Astrocyte (in vitro differentiated cells and primary cell): Measurements from ENCODE around the gene COLEC11. TPM values are rescaled to one million over a fixed set of nuclear protein-coding genes. Genes with fewer than 3 reads are reported as not detected.
A peak's percentile ranks its signal among the peaks of the same experiment; 100 is the strongest.

Experiments
- DNase-seq: peaks from one replicate; pipeline ENCODE4 v3.0.0-alpha.2; 2010; ENCODE audit warnings: low read depth
- FAIRE-seq: peaks from 2 replicates; lab custom pipeline; 2011; peaks lifted over from hg19 to GRCh38; lab: Jason Lieb, UNC
- H2AFZ ChIP-seq: 2 replicates; pipeline ENCODE4 v1.6.0; 2012; ENCODE audit warnings: low read depth, low read length, inconsistent platforms
- H3K27ac ChIP-seq: 2 replicates; pipeline ENCODE4 v1.5.1; 2011; ENCODE audit warnings: low read depth, low read length, inconsistent platforms
- H3K27me3 ChIP-seq: 2 replicates; pipeline ENCODE4 v1.6.0; 2011; ENCODE audit warnings: low read length, inconsistent platforms; ENCODE audit not compliant: insufficient read depth
- H3K36me3 ChIP-seq: 2 replicates; pipeline ENCODE4 v1.5.1; 2011; ENCODE audit warnings: low read length, inconsistent platforms; ENCODE audit not compliant: insufficient read depth
- H3K4me1 ChIP-seq: 2 replicates; pipeline ENCODE4 v1.5.1; 2011; ENCODE audit warnings: low read length, inconsistent platforms; ENCODE audit not compliant: insufficient read depth
- H3K4me2 ChIP-seq: 2 replicates; pipeline ENCODE4 v1.6.0; 2012; ENCODE audit warnings: low read length, inconsistent platforms
- H3K4me3 ChIP-seq: 2 replicates; pipeline ENCODE4 v1.5.1; 2011; ENCODE audit warnings: low read depth, mild to moderate bottlenecking, low read length, inconsistent platforms; ENCODE audit not compliant: insufficient read depth
- H3K79me2 ChIP-seq: 2 replicates; pipeline ENCODE4 v1.6.0; 2012; ENCODE audit warnings: mild to moderate bottlenecking, low read length, inconsistent platforms; ENCODE audit not compliant: insufficient read depth
- H3K9ac ChIP-seq: 2 replicates; pipeline ENCODE4 v1.6.0; 2012; ENCODE audit warnings: mild to moderate bottlenecking, low read length, inconsistent platforms
- H3K9me3 ChIP-seq: 2 replicates; pipeline ENCODE4 v1.5.1; 2012; ENCODE audit warnings: low read depth, mild to moderate bottlenecking, low read length, inconsistent platforms; ENCODE audit not compliant: insufficient read depth
- H4K20me1 ChIP-seq: 2 replicates; pipeline ENCODE4 v1.6.0; 2012; ENCODE audit warnings: low read length, inconsistent platforms; ENCODE audit not compliant: insufficient read depth
- H3K27ac Mint-ChIP-seq: one replicate; pipeline ENCODE4 v1.8.0; 2021; ENCODE audit warnings: mild to moderate bottlenecking, mixed read lengths; ENCODE audit not compliant: unreplicated experiment
- H3K27me3 Mint-ChIP-seq: one replicate; pipeline ENCODE4 v1.8.0; 2021; ENCODE audit warnings: low read depth, mixed read lengths; ENCODE audit not compliant: unreplicated experiment
- H3K36me3 Mint-ChIP-seq: one replicate; pipeline ENCODE4 v1.8.0; 2021; ENCODE audit warnings: low read depth, mixed read lengths; ENCODE audit not compliant: unreplicated experiment
- H3K4me1 Mint-ChIP-seq: one replicate; pipeline ENCODE4 v1.8.0; 2021; ENCODE audit warnings: low read depth, mixed read lengths; ENCODE audit not compliant: unreplicated experiment
- H3K4me3 Mint-ChIP-seq: one replicate; pipeline ENCODE4 v1.8.0; 2021; ENCODE audit warnings: mild to moderate bottlenecking, moderate library complexity, mixed read lengths; ENCODE audit not compliant: unreplicated experiment
- H3K9me3 Mint-ChIP-seq: one replicate; pipeline ENCODE4 v1.8.0; 2021; ENCODE audit warnings: mild to moderate bottlenecking, mixed read lengths; ENCODE audit not compliant: unreplicated experiment
- CTCF ChIP-seq: IDR thresholded peaks from 2 replicates; pipeline ENCODE4 v1.5.1; 2011; ENCODE audit warnings: low read depth, mild to moderate bottlenecking, inconsistent platforms, low read length, moderate library complexity; ENCODE audit not compliant: insufficient read depth
- EZH2 ChIP-seq: IDR thresholded peaks from 2 replicates; pipeline ENCODE4 v1.6.1; 2012; ENCODE audit warnings: mild to moderate bottlenecking, low read length, inconsistent platforms; ENCODE audit not compliant: insufficient read depth
- total RNA-seq: library from RNA; stranded (reverse); gene quantifications from 2 replicates; pipeline ENCODE4 v1.2.1, GENCODE V29; 2021

Gene COLEC11
- total RNA-seq, 1 donor from 2014 or later, result not detected

DNA sequence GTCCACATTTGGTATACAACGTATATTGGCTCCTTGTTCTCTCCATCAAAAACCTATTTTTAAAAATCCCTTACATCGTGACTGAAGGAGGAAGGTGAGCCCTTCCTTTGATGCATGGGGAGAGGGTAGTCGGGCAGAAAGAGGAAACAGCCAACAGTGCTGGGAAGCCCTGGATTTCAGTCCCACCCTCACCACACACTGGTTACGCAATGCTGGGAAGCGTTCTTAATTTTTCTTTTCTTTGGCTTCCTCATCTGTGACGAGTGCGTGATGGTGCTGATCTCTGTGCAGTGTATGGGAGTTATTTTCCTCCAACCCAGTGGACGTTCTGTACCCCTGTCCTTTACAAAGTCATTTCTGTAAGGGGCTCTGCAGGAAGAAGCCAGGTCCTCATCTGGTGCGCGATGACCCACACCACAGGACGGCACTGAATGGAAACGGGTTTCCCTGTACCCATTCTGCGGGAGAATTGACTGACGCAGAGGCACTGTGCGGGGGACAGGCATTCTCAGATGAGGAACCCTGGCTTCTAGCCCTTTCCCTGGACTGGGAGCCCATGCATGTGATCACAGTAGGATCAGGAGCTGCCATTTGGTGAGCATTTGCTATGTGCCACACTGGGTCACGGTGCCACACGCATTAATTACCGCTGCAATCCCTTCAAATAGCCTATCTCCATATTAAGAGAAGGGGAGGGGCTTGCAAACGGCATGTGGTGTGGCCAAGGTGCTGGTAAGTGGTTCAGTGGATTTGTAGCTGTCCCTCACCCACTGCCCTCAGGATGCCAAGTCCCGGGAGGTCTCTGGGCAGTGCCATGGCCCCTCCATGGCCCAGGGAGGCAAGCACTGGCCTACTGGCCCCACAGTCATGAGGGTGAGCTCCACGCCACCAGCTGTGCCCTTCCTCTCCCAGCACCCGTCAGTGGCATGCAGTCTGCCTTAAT, 4.3 kb downstream of the COLEC11 start:
- Histone ChIP-seq H3K9ac (no peak overlapping the region), H3K79me2 (no peaks in the 10 kb centered on the region), H3K4me3 (no peak overlapping the region), H3K4me2 (no peak overlapping the region), H2AFZ (no peak overlapping the region), H3K9me3 (no peaks in the 10 kb centered on the region), H3K4me1 (no peaks in the 10 kb centered on the region), H3K36me3 (no peaks in the 10 kb centered on the region), H4K20me1 (no peaks in the 10 kb centered on the region), H3K27me3 (no peaks in the 10 kb centered on the region), H3K27ac (no peak overlapping the region)
- Mint-ChIP-seq H3K4me3 (no peak overlapping the region), H3K4me1 (no peaks in the 10 kb centered on the region), H3K27ac (no peak overlapping the region), H3K27me3 (peaks cover 16% of the 10 kb centered on the region), H3K9me3 (no peaks in the 10 kb centered on the region), H3K36me3 (peaks cover 4% of the 10 kb centered on the region)
- no peak for DNase-seq
- TF ChIP-seq CTCF (no peak), EZH2 (no peak)
- FAIRE-seq, result no peak

DNA sequence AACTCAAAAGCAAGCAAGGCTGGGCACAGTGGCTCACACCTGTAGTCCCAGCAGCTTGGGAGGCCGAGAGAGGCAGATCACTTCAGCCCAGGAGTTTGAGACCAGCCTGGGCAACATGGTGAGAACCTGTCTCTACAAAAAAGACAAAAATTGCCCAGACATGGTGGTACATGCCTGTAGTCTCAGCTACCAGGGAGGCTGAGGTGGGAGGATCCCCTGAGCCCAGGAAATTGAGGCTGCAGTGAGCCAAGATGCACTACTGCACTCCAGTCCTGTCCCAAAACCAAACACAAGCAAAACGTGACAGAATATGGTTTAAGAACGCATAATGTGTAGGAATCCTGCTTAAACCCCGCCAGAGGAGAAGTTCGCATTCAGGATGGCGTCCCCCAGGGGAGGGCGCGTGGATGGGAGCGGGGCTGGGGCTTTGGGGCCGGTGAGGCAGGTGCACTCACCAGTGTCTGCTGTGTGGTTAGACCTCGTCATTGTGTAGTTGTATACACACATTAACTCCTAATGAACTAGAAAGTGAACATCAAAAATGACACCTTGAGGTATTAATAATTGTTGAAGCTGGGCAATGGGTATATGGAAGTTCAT, 5.4 kb downstream of the COLEC11 start:
- H3K36me3 Mint-ChIP-seq, result peaks cover 4% of the 10 kb centered on the region
- H3K27ac Mint-ChIP-seq, result no peak overlapping the region
- TF ChIP-seq EZH2 (no peak), CTCF (no peak)
- H3K79me2 ChIP-seq, result no peaks in the 10 kb centered on the region
- H3K9ac ChIP-seq, result no peak overlapping the region
- no peak overlapping the region for H3K27ac ChIP-seq
- no peaks in the 10 kb centered on the region for H3K27me3 ChIP-seq
- no peak overlapping the region for H2AFZ ChIP-seq
- H3K4me1 Mint-ChIP-seq, result no peaks in the 10 kb centered on the region
- FAIRE-seq (no peak), DNase-seq (no peak)
- no peaks in the 10 kb centered on the region for H3K36me3 ChIP-seq
- H3K4me3 Mint-ChIP-seq, result peak overlapping the region; percentile 34
- no peak overlapping the region for H3K4me2 ChIP-seq
- no peaks in the 10 kb centered on the region for H4K20me1 ChIP-seq
- H3K9me3 ChIP-seq, result no peaks in the 10 kb centered on the region
- H3K4me3 ChIP-seq, result no peak overlapping the region
- H3K4me1 ChIP-seq, result no peaks in the 10 kb centered on the region
- H3K27me3 Mint-ChIP-seq, result peaks cover 16% of the 10 kb centered on the region
- H3K9me3 Mint-ChIP-seq, result no peaks in the 10 kb centered on the region
